HT-29 (cell line): ENCODE data around the gene CCT7. TPM values are rescaled to one million over a fixed set of nuclear protein-coding genes. Genes with fewer than 3 reads are reported as not detected.

Experiments used
- DNase-seq: peaks from one replicate; pipeline ENCODE4 v3.0.0-alpha.2; 2015; ENCODE audit warnings: low spot score
- total RNA-seq: library from RNA; depleted of rRNA; stranded (reverse); fragments of >200 nt; shearing (Covaris generic); gene quantifications from 2 replicates; pipeline ENCODE4 v1.2.3, GENCODE V29; 2014

The CCT7 gene
- total RNA-seq, 1 experiment from 2014 or later: 515 TPM

DNA sequence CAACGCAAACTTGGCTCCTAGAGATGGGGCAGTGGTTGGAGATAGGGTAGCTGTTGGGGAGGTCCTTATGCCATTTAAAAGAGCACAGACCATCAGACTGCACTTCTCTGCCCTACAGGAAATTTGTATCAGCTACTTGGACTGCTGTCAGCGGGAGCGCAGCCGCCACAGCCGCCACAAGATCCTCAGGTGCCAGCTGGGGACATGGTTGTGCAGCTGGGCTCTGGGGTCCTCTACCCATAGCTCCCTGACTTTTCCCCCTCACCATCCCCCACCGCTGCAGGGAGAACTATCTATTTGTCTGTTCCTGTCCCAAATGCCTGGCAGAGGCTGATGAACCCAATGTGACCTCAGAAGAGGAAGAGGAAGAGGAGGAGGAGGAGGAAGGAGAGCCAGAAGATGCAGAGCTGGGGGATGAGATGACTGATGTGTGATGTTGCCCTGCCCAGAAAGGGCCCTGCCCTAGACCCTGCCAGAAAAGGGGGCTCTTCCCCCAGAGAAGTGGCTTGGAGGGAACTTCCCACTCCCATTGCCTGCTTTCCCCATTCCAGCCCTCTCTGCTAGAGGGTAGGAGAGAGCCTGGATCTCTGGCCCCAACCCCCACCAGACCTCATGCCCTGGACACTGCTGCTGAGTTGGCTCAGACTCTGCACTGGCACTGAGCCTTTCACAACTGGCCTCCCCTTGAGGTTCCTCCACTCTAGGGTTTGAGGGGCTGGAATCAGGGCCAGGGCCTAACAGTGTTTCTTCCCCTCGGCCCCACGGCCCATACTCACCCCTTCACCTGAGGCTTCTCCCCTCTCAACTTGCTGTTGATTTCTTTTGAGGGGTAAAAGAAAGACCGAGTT, 8.4 kb upstream of the CCT7 start:
- no peak for DNase-seq

DNA sequence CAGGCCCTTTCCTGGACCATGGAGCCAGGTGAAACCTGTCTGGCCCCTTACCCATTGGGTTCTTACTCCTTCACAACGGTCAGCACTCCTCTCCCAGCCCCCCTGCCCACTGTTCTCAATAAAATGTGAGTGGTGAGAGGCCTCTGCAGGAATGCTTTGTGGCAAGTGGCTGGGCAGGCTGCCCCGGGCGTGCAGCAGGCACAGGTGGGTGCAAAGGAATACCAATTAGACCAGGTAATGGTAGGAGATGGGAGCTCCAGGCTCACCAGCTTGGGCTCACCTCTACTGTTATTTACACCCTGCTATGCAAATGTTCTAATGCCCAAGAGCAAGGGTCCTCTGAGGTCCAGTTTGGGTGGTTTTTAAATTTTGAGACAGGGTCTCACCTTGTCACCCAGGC, 7.0 kb upstream of the CCT7 start:
- DNase-seq: no peak

DNA sequence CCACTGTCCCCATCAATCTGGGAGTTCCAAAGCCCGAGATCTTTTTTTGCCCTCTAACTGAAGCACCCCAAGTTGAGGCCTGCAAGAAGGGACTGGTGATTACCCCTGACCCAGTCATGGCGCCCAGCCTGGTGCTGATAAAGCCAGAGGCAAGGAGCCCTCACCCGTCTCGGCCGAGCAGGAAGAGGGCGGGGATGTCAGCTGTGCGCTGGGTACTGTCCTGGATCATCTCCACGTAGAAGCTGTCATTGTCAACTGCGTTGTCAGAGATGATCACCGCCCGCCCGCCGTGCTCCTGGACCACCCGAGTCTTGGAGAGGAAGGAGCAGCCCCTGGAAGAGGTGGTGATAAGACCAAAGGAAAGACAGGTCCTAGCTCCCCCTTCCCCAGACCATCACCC, 5.5 kb upstream of the CCT7 start:
- DNase-seq: no peak

DNA sequence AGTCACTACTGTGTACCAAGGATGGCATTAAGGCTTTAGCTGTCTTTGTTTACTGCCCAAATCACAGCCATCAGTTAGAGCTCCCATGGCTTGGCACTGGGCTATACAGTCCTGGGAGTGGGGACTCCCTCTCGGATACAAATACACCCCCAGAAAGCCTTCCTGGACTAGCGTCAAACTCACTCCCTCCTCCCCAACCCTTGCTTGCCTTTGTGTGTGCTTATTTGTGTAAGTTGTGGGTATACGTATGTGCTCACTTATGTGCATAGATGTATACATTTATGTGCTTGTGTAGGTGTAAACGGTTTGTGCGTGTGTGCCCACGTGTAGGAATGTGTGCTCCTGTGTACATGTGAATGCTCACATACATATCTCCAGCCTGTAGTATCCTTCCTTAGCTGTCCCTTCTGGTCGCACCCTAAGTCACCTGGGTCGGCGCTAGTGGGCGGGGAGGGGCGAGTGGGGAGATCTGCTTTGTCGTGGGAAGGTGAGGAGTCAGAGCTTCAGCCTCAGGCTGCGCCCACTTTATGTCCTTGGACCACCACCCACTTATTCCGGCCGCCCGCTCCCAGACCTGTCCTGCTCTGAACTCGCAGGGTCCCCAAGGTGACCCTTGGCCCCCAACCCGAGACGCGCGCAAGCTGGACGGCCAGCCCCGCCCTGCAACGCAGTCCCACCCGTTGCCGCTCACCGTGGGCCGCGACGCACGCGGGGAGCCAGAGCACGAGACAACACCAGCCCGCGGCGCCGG, 1.5 kb upstream of the CCT7 start:
- peak; percentile 51 for DNase-seq

DNA sequence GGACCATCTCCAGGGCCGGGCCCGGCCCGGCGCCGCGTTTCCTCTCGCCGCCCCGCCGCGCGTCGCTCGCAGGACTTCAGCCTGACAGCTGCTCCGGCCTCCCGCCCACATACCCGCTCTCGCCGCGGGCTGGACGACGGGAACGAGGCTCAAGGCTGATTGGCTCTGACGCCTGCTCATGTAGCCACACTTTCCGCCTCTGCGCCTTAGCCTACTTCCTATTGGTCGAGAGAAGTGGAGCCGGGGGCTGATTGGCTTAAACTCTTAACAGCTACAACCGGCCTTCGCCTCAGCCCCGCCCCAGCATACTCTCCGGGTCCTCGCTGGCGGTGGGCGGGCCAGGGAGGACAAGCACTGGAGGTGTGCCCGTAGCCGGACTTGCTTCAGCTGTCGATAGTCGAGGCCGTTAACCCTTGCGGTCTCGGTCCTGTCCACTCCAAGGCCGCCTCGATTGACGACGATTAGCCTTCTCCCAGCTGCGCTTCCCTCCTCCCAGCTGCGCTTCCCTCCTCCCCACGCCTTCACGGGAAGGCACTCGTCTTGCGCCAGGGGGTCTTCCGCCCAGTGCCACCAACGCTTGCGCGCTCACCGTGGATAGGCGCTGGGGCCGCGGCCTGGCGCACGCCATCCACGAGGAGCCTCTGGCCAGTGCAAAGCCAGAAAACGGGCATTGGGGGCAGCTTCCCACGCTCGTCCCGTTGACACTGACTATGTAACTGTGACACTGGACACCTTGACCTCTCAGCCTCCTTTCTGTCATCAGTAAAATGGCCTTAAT, 765 bp upstream of the CCT7 start, which contains the start of gene PRADC1:
Gene PRADC1, minus strand, starts transcription at position 86 of the 778 bp plus-strand sequence. Its CDS starts 79 bp downstream, at position 7.
- peak; percentile 98 for DNase-seq

DNA sequence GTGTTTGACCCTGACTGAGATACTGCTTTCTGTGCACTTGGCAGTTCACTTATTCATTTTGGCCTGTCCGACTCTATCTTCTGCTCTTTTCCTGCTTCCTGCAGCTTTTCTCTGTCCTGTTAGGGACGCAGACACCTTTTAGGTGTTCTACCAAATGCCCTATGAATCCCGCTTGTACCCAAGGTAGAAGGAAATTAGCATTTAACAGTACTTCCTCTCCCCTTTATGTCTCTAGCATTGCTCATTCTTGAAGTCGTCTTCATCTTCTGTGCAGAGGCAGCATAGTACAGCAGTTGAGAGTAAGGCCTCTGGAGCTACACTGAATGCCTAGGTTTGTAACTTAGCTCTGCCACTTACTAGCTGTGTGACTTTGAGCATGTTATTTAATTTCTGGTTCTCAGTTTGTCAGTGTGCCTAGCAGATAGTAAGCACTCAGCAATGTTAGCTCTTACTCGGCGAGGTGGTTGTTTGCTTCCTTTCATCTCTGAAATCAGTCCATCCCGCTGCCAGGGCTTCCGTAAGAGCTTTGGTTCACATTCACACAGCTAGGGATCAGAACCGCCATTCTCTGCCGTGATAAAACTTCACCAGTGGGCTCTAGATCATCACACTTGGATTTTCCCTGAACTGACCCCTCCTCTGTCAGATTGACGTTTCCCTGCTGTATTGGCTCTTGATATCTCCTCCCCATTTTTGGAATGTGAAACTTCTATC, 1.4 kb downstream of the CCT7 start:
- DNase-seq: peak; percentile 1

DNA sequence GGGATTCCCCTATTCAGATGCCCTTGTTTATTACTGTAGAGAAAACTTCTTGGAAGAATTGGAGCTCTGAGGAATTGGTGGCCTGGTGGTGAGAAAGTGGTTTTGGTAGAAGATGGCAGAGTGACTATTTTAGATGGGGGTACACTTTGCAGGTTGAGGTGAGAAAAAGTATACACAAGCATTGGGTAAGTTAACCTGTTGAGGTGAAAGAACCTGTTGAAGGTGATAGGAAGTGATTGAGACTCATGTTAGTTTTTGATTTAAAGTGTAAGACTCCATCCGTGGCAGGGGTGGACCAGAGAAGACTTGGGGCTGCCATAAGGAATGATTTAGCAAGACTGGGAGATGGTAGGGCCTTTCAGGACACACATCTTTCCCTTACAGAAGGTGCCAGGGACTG, 3.1 kb downstream of the CCT7 start:
- DNase-seq: no peak

DNA sequence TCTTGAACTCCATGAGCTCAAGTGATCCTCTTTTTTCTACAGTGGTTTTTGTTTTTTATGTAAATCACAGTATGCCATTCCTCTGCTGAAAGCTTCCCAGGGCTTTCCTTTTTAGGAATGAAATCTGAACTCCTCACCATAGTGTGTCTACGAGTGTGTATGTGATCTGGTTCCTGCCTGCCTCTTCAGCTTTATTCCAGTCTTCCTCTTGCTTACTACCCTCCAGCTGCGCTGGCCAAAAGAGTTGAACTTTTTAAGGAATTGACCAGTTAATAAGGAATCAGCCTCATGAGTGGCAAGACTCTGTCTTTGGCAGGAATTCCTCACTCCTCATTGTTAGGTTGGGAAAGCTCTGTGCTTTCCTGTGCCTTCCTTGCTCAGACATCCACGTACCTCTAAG, 4.0 kb downstream of the CCT7 start:
- no peak for DNase-seq

DNA sequence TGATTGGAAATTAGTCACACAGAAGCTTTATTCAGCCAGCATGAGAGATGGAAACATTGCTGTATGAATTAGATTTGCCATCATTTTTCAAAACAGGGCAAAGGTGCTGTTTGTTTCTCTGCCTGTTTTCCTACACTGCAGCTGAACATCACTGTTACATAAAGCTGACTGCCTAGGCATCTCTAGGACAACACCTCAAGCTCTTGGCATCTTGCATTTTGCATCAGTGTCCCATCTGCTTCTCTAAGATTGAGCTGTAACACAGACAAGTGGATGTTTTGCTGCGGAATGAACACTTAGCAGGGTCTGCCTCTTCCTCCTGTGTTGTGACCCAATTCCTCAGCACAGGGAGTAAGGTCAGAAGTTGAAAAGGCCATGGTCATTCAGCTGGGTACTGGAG, 4.9 kb downstream of the CCT7 start:
- no peak for DNase-seq

DNA sequence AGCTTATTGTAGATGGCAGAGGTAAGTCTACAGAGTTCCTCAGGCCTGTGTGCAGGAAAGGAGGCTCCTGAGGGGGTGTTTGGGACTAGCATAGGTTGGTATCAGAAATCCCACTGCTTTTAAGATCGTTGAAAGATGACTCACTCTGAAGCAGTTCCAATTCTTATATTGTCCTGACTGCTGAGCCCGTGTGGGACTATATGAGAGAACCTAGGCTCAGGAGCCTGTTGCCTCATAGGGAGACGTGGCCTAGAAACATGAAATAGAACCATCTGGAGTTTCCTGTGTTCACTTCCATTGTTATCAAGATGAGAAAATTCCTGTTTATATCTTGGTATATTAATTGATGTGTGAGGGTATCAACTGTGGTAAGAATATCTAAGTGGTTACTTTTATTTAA, 5.7 kb downstream of the CCT7 start:
- DNase-seq: no peak

DNA sequence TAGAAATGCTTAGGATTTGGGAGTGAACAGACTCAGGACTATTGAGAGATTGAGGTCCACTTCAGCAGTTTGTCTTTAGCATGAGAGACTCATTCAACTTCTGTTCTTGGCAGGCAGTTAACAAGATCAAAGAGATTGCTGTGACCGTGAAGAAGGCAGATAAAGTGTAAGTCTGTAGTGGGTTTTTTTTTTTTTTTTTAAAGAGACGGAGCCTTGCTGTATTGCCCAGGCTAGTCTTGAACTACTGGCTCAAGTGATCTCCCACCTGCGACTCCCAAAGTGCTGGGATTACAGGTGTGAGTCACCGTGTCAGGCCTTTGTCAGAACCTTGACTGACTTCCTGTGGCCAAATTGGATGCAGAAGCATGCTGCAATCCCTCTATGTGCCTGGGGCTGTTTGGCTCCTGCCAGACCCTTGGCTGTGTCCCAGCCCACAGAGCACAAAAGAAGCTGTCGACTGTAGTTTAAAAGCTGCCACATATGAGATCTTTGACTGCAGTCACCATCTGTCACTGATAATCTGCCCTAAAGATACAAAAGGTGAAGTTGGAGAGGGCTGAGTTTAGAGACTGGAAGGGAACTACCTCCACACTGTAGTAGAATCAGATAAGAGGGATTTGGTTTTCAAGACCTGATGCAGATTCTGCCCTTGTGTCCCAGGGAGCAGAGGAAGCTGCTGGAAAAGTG, 9.9 kb downstream of the CCT7 start:
- no peak for DNase-seq

DNA sequence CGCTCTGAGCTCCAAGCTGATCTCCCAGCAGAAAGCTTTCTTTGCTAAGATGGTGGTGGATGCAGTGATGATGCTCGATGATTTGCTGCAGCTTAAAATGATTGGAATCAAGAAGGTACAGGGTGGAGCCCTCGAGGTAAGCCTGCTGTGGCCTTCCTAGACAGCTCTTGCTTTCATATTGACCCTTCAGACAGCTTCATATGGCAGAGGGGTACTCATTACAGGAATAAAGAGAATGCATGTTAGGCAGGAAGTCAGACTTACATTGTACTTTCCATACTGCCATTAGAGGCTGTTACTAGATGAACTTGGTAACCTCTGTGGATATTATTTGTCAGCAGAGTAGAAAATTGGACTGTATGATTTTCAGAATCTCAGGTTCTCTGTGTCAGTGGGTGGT, 10.5 kb downstream of the CCT7 start:
- no peak for DNase-seq

DNA sequence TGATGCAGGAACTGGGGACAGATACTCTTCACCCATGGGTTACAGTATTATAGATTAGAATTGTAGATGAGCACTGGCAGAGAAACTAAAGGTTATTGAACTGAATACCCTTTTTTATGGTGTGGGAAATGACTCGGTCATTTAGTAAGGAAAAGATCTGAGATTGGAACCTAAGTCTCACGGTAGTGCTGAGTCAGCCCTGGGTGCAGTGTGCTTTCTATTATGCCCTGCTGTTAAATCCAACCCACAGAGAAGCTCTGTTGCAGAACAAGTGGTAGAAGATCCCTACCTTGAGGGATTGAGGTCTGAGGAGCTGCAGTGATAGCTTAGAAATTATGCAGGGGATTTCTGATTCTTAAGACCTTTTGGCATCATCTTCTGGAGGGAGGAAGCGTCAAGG, 12.7 kb downstream of the CCT7 start:
- no peak for DNase-seq

DNA sequence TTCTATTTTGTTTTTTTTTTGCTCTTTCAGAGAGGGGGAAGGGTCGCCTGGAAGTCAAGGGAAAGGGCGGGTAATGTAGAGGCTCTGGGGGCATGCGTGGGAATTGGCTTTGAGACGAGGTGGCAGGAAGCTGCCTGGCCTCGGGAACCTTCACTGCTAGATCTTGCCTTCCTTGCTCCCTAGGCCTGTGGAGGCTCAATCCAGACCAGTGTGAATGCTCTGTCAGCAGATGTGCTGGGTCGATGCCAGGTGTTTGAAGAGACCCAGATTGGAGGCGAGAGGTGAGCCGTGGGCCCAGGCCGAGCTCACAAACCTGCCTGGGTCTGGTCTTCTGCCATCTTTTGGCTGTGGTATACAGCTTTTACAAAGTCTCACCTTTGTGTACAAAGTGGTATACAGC, 15.5 kb downstream of the CCT7 start:
- DNase-seq: no peak

DNA sequence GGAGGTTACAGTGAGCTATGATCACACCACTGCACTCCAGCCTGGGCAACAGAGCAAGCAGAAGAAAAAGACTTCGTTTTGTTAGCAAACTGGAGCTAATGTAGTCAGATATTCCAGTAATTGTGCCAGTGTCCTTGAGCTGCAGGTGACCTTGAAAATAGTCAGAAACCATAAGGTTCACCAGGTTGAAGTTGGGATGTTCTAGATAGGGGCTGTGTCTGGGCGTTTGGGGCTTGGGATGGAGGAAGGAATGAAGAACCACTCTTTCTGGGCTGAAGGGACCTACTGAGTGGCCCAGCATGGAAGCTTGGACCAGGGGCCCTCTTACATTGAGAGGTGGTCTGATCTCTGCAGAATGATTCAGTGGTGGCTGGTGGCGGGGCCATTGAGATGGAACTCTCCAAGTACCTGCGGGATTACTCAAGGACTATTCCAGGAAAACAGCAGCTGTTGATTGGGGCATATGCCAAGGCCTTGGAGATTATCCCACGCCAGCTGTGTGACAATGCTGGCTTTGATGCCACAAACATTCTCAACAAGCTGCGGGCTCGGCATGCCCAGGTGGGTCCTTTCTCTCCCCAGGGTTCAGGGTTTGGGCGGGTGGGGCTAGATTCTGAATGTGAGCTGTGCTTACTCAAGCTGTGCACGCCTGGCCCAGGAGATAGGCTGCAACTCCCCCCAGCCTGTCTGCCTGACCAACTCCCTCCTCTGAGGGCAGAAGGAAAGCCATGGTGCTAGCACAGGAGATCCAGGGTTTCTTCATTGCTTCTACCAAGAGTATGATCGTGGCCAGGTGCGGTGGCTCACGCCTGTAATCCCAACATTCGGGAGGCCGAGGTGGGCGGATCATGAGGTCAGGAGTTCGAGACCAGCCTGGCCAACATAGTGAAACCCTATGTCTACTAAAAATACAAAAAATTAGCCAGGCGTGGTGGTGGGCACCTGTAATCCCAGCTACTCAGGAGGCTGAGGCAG, 17.1 kb downstream of the CCT7 start:
- no peak for DNase-seq

DNA sequence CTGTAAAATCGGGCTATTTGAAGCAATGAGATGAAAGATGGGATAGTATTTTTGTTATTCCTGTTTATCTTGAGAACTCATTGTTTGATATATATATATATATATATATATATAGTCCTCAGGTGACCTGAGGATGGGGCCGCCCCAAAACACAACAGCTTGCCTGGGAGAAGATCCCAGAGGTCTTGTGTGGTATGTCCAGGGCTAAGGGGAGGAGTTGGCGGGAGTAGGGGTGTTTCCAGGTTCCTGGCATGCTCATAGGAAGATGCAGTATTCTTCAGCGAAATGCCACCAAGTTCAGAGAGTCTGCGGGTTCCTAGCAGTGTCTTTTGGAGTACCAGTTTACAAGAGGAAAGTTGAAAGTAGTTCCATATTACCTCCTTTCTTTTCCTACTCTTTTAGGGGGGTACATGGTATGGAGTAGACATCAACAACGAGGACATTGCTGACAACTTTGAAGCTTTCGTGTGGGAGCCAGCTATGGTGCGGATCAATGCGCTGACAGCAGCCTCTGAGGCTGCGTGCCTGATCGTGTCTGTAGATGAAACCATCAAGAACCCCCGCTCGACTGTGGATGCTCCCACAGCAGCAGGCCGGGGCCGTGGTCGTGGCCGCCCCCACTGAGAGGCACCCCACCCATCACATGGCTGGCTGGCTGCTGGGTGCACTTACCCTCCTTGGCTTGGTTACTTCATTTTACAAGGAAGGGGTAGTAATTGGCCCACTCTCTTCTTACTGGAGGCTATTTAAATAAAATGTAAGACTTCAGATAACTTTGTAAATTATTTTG, 18.3 kb downstream of the CCT7 start:
- DNase-seq: no peak

DNA sequence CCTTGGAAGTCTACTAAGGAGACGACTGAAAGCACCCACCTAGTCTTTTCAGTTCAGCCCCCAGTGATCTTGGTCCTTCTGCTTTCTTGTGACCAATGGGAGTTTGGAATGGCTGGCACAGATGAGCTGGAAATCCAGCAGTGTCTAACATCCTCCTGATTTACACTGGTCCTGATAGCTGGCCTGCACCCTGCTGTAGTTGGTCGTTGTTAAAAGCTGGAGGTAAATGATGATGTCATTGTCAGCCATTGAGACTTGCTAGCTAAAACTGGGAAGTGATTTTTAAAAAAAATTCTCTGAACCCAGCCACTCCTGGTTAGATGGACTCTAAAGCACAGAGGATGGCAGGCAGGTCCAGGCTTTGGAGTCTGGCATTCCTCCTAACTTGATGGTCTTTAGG, 19.3 kb downstream of the CCT7 start:
- no peak for DNase-seq

DNA sequence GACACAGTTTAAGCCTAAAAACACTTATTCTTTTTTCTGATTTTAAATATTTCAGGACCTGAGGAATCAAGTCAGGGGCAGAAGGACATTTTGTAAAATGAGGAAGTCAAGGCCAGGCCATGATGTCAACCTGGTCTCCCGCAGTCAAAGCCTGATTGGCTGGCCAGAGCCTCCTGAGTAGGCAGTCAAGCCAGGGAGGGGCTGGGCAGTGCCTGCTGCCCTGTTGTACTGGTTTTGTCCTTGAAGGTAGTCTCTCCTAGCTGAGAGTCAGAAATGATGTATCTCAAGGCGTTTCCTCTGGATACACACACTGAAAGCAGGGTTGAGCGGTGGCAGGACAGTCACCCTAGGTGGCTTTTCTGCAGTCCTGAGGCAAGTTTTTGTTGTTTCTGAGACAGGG, 19.8 kb downstream of the CCT7 start:
- peak; percentile 4 for DNase-seq
